A549 (cell line): ENCODE results near the gene TMEM266. TPM values are rescaled to one million over a fixed set of nuclear protein-coding genes. Genes with fewer than 3 reads are reported as not detected.
A peak's percentile ranks its signal among the peaks of the same experiment; 100 is the strongest.

Source experiments
- ATAC-seq, 2 experiments: fragments of 200-7000 bp in 1 of 2; fragments of >200 bp in 1 of 2; cut with Nextera tagmentation in 1 of 2; cut with Tn5 transposase in 1 of 2; 3 replicates each; pipeline versions ENCODE4 v1.8.0 to v1.9.1; 2018 to 2020; ENCODE audit warnings: mild to moderate bottlenecking in 1 of 2, moderate library complexity in 1 of 2
- CTCF ChIA-PET: fragments of 300-600 bp; sonication (Branson Sonifier 250); formaldehyde crosslinking; extraction: SDS; loops from one replicate; lab custom pipeline; 2021; ENCODE audit warnings: antibody characterized with exemption, inconsistent platforms; lab: Yijun Ruan, JAX
- POLR2A ChIA-PET: fragments of 350-600 bp; formaldehyde crosslinking; extraction: SDS; loops from one replicate; lab custom pipeline; 2021; ENCODE audit warnings: antibody characterized with exemption, inconsistent platforms; lab: Yijun Ruan, JAX
- DNase-seq, 2 experiments: peaks; one replicate each; pipeline versions ENCODE4 v3.0.0 to v3.0.0-alpha.2; 2011 to 2016; ENCODE audit warnings: low read depth in 1 of 2, low spot score in 1 of 2
- FAIRE-seq: peaks from 2 replicates; lab custom pipeline; 2011; peaks lifted over from hg19 to GRCh38; lab: Jason Lieb, UNC
- H3K27ac ChIP-seq, 2 experiments: fragments of >200 bp; sonication (Bioruptor Twin); formaldehyde crosslinking; 3 replicates each; pipeline ENCODE4 v1.5.1; 2016 to 2017
- H3K4me1 ChIP-seq: fragments of >200 bp; sonication (Bioruptor Twin); formaldehyde crosslinking; 3 replicates; pipeline ENCODE4 v1.6.1; 2016
- H3K4me2 ChIP-seq: fragments of >200 bp; sonication (Bioruptor Twin); formaldehyde crosslinking; 3 replicates; pipeline ENCODE4 v1.6.1; 2016
- H3K4me3 ChIP-seq: fragments of >200 bp; sonication (Bioruptor Twin); formaldehyde crosslinking; 3 replicates; pipeline ENCODE4 v1.5.1; 2016
- H3K9me3 ChIP-seq: fragments of >200 bp; sonication (Bioruptor Twin); formaldehyde crosslinking; 3 replicates; pipeline ENCODE4 v1.6.1; 2016
- BHLHE40 ChIP-seq: IDR thresholded peaks from 2 replicates; pipeline ENCODE4 v1.6.1; 2012; ENCODE audit warnings: low read depth, low read length, inconsistent platforms
- CEBPB ChIP-seq, 2 experiments: fragments of >200 bp in 1 of 2; sonication (Bioruptor Twin) in 1 of 2; formaldehyde crosslinking in 1 of 2; IDR thresholded peaks; 2 replicates each; pipeline ENCODE4 v1.6.1; 2012 to 2016
- CTCF ChIP-seq: fragments of >200 bp; sonication (Bioruptor Twin); formaldehyde crosslinking; IDR thresholded peaks from 3 replicates; pipeline ENCODE4 v1.5.1; 2016
- E2F6 ChIP-seq: IDR thresholded peaks from 2 replicates; pipeline ENCODE4 v1.6.1; 2012; ENCODE audit warnings: low read depth, borderline replicate concordance
- EP300 ChIP-seq, 2 experiments: fragments of >200 bp; sonication (Bioruptor Twin); formaldehyde crosslinking; IDR thresholded peaks; 2 replicates in 1 of 2; 3 replicates in 1 of 2; pipeline ENCODE4 v1.6.1; 2016 to 2017
- FOSL2 ChIP-seq, 2 experiments: fragments of 450-650 bp in 1 of 2; fragments of >200 bp in 1 of 2; sonication (Bioruptor Twin) in 1 of 2; formaldehyde crosslinking; IDR thresholded peaks; 2 replicates each; pipeline versions ENCODE4 v1.5.0 to v1.6.1; 2016 to 2020; ENCODE audit warnings: mild to moderate bottlenecking in 1 of 2, moderate library complexity in 1 of 2
- FOXS1 ChIP-seq: fragments of 250-450 bp; sonication (Bioruptor Pico); IDR thresholded peaks from 2 replicates; pipeline ENCODE4 v1.5.0; 2020; ENCODE audit warnings: mild to moderate bottlenecking, moderate library complexity
- HDAC2 ChIP-seq: fragments of 200-600 bp; sonication (generic); IDR thresholded peaks from 2 replicates; pipeline ENCODE4 v1.6.1; 2016
- HOXA7 ChIP-seq: fragments of 250-450 bp; sonication (Bioruptor Pico); IDR thresholded peaks from 2 replicates; pipeline ENCODE4 v1.5.0; 2020; ENCODE audit warnings: mild to moderate bottlenecking, moderate library complexity
- JUN ChIP-seq, 2 experiments: fragments of >200 bp; sonication (Bioruptor Twin); formaldehyde crosslinking; IDR thresholded peaks; 2 replicates in 1 of 2; 3 replicates in 1 of 2; pipeline ENCODE4 v1.6.1; 2016 to 2017
- KDM1A ChIP-seq: fragments of 200-600 bp; sonication (generic); IDR thresholded peaks from 2 replicates; pipeline ENCODE4 v1.6.1; 2016; ENCODE audit warnings: low read depth, mild to moderate bottlenecking
- KDM5A ChIP-seq: fragments of 200-600 bp; sonication (generic); IDR thresholded peaks from 2 replicates; pipeline ENCODE4 v1.6.1; 2016; ENCODE audit warnings: antibody characterized with exemption, mild to moderate bottlenecking
- MAFK ChIP-seq: fragments of 450-650 bp; IDR thresholded peaks from 2 replicates; pipeline ENCODE4 v1.6.1; 2014; ENCODE audit not compliant: partially characterized antibody
- MAX ChIP-seq: IDR thresholded peaks from 2 replicates; pipeline ENCODE4 v1.6.1; 2012
- NFE2L2 ChIP-seq: fragments of 150-350 bp; conservative IDR thresholded peaks from 2 replicates; pipeline ENCODE4 v1.6.1; 2014; ENCODE audit warnings: low read length
- NR3C1 ChIP-seq: fragments of >200 bp; sonication (Bioruptor Twin); formaldehyde crosslinking; IDR thresholded peaks from 3 replicates; pipeline ENCODE4 v1.6.1; 2017
- PHF8 ChIP-seq: fragments of 200-600 bp; sonication (generic); IDR thresholded peaks from 2 replicates; pipeline ENCODE4 v1.6.1; 2016; ENCODE audit warnings: low read depth, mild to moderate bottlenecking, antibody characterized with exemption, moderate library complexity, borderline replicate concordance
- POLR2A ChIP-seq: IDR thresholded peaks from 2 replicates; pipeline ENCODE4 v1.6.1; 2012; ENCODE audit warnings: mild to moderate bottlenecking, low read length
- RARB ChIP-seq: fragments of 250-450 bp; sonication (Bioruptor Pico); IDR thresholded peaks from 2 replicates; pipeline ENCODE4 v1.8.0; 2021; ENCODE audit warnings: mild to moderate bottlenecking, moderate library complexity
- REST ChIP-seq: fragments of 200-600 bp; sonication (generic); IDR thresholded peaks from 2 replicates; pipeline ENCODE4 v1.6.1; 2016; ENCODE audit warnings: antibody characterized with exemption, mild to moderate bottlenecking, moderate library complexity
- RFX5 ChIP-seq: fragments of 450-650 bp; IDR thresholded peaks from 2 replicates; pipeline ENCODE4 v1.7.1; 2014; ENCODE audit warnings: antibody characterized with exemption, mild to moderate bottlenecking, moderate library complexity
- RNF2 ChIP-seq: fragments of 200-600 bp; sonication (generic); IDR thresholded peaks from 2 replicates; pipeline ENCODE4 v1.6.1; 2016; ENCODE audit warnings: low read depth, mild to moderate bottlenecking, antibody characterized with exemption, moderate library complexity, borderline replicate concordance
- SMC3 ChIP-seq: fragments of >200 bp; sonication (Bioruptor Twin); formaldehyde crosslinking; IDR thresholded peaks from 3 replicates; pipeline ENCODE4 v1.6.1; 2018; ENCODE audit warnings: inconsistent platforms
- TFCP2L1 ChIP-seq: fragments of 250-450 bp; sonication (Bioruptor Pico); IDR thresholded peaks from 2 replicates; pipeline ENCODE4 v1.5.0; 2021; ENCODE audit warnings: mild to moderate bottlenecking
- TP53 ChIP-seq: fragments of 250-450 bp; sonication (Bioruptor Pico); IDR thresholded peaks from 2 replicates; pipeline ENCODE4 v1.5.0; 2021; ENCODE audit warnings: mild to moderate bottlenecking, moderate library complexity
- ZFP36 ChIP-seq: fragments of 450-650 bp; IDR thresholded peaks from 2 replicates; pipeline ENCODE4 v1.6.1; 2014; ENCODE audit warnings: borderline replicate concordance; ENCODE audit not compliant: partially characterized antibody
- ZSCAN20 ChIP-seq: fragments of 250-450 bp; sonication (Bioruptor Pico); IDR thresholded peaks from 2 replicates; pipeline ENCODE4 v1.8.0; 2022; ENCODE audit warnings: mild to moderate bottlenecking, moderate library complexity
- WGBS: methylation state at CpG from one replicate; pipeline ENCODE4 v1.1.6; 2017; ENCODE audit errors: missing lambda C conversion rate; 5-methylcytosine and 5-hydroxymethylcytosine counted together
- polyA plus RNA-seq, 4 experiments: library from polyadenylated mRNA; depleted of rRNA in 3 of 4; stranded (reverse); fragments of >200 nt; fragmentation: RNase III in 1 of 4; extraction: RNeasy Plus Mini Kit Qiagen cat#74134 plus additional on column Dnase treatment in 1 of 4; gene quantifications; 2 replicates in 3 of 4; 3 replicates in 1 of 4; pipeline ENCODE4 v1.2.3, GENCODE V29; 2011 to 2017

The TMEM266 gene
- polyA plus RNA-seq, 2 of the 4 experiments (the other 2 are of a cell fraction) = 0.06 to 0.08 TPM

GRCh38 chr15:76195506-76196268 is 135.9 kb downstream of the TMEM266 start:
- no peak for TF ChIP-seq PHF8
- no peak for TF ChIP-seq RFX5
- TF ChIP-seq FOXS1 (CRISPR knock-in tag) = no peak
- TF ChIP-seq RNF2 = no peak
- no peak for TF ChIP-seq CTCF
- TF ChIP-seq JUN (IDR thresholded peaks at IDR 0.05) = no peak
- TF ChIP-seq ZSCAN20 (CRISPR knock-in tag) = no peak
- no peak for TF ChIP-seq CEBPB (IDR thresholded peaks at IDR 0.05)
- no peak for TF ChIP-seq EP300 (IDR thresholded peaks at IDR 0.05)
- no peak for TF ChIP-seq NR3C1
- TF ChIP-seq KDM5A = no peak
- no peak for TF ChIP-seq BHLHE40
- TF ChIP-seq HOXA7 = no peak
- no peak for TF ChIP-seq TP53
- no peak for TF ChIP-seq E2F6
- TF ChIP-seq MAX = no peak
- no peak for TF ChIP-seq MAFK
- TF ChIP-seq, all 56 proteins: peak for 0
- Histone ChIP-seq H3K9me3 (no peaks in the 10 kb centered on the region), H3K4me3 (no peak overlapping the region), H3K27ac (peak overlapping the region; percentile 71 to 87), H3K4me1 (peaks cover 48% of the 10 kb centered on the region), H3K4me2 (peak overlapping the region; percentile 68)
- ChIA-PET CTCF (interaction anchor here (1.2 to 4.6 kb wide), 7 partner anchors 10 to 134 kb away, joined by 3 to 26 read pairs (median 4); no protein-coding TSS in a partner anchor), POLR2A (interaction anchor here (1.0 to 1.5 kb wide), 3 partner anchors 10 to 116 kb away, joined by 3 to 4 read pairs (median 4); no protein-coding TSS in a partner anchor)
- 89% methylated on average over 7 of the region's 7 CpGs for WGBS
- ATAC-seq = no peak
- DNase-seq = no peak
- no peak for FAIRE-seq

GRCh38 chr15:76196269-76197231 is 136.8 kb downstream of the TMEM266 start:
- POLR2A ChIA-PET = interaction anchor here (0.9 to 1.5 kb wide), 4 partner anchors 11 to 140 kb away, joined by 3 to 10 read pairs (median 4); partner anchors contain the start of gene ISL2
- Histone ChIP-seq H3K4me1 (peaks cover 44% of the 10 kb centered on the region), H3K9me3 (no peaks in the 10 kb centered on the region), H3K27ac (peak overlapping the region; percentile 71 to 87), H3K4me2 (peak overlapping the region; percentile 68), H3K4me3 (no peak overlapping the region)
- DNase-seq = peak; percentile 85 to 91
- peak; percentile 77 for FAIRE-seq
- 39% methylated on average over 17 of the region's 18 CpGs for WGBS
- CTCF ChIA-PET = interaction anchor here (0.7 to 4.6 kb wide), 11 partner anchors 10 to 139 kb away, joined by 3 to 26 read pairs (median 4); no protein-coding TSS in a partner anchor
- peak; percentile 65 to 82 for ATAC-seq
- TF ChIP-seq HDAC2 (no peak), TFCP2L1 (CRISPR knock-in tag) (no peak), POLR2A (no peak), FOSL2 (IDR thresholded peaks at IDR 0.05) (peak; percentile 51; the same call in 1 of the 2 replicates), FOSL2 (CRISPR knock-in tag; IDR thresholded peaks at IDR 0.05) (peak; percentile 76), NR3C1 (no peak), ZSCAN20 (CRISPR knock-in tag) (no peak), KDM1A (no peak), MAX (peak; percentile 96), KDM5A (no peak), ZFP36 (no peak), JUN (IDR thresholded peaks at IDR 0.05) (peak in 1 of 2 experiments; percentile 64; a peak in 2 of 5 replicates), SMC3 (0 out of 3 replicates have a peak, but pooled peaks have one; percentile 18), REST (no peak), RARB (CRISPR knock-in tag) (no peak), E2F6 (peak; percentile 89), NFE2L2 (no peak)
